CD4-positive, alpha-beta T cell treated with Interleukin-10 for 1 hour (primary cell): ENCODE results near the gene OR52I1.

Experiments
- DNase-seq: peaks from one replicate; pipeline ENCODE4 v3.0.0-alpha.2; 2020

OR52I1 gene

DNA sequence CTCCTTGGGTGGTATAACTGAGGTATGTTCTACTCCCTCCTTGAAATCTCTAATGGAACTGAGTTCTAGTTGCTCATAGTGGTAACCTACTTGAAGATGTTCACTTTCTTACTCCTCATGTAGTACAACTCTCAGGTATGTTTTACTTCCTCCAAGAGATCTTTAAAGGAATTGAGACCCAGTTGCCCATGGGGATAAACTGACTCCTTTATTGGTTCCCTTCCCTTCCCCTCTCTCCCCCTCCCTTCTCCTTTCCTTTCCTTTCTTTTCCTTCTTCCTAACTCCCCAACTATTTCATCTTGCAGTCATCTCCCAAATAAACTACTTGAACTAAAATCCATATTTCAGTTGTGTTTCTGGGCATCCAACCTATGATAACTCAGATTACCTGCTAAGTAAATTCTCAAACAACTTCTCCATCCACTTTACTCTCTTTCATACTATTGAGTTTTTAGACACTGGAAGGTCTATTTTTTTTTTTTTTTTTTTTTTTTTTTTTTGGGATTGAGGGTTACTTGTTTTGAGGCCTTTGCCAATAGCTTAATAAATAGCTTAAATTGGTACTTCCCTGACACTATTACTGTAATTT is 22.1 kb downstream of the OR52I1 start:
- DNase-seq: no peak

DNA sequence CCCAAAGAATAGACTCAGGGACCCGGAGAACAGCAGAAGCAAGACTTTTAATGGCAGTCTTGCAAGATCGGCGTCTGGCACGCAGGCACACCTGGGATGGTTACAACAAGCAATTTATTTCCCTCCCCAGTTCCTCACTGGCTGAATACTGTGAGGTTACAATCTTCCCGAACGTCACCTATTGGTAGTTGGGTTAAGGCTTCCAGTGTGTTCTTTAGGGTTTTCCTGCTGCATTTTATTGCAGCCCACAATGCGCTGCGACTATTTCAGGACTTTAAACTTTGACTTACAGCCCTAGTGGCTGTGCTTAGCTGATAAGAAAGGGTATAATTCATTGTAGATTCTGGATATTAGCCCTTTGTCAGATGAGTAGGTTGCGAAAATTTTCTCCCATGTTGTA is 25.7 kb downstream of the OR52I1 start:
- no peak for DNase-seq

DNA sequence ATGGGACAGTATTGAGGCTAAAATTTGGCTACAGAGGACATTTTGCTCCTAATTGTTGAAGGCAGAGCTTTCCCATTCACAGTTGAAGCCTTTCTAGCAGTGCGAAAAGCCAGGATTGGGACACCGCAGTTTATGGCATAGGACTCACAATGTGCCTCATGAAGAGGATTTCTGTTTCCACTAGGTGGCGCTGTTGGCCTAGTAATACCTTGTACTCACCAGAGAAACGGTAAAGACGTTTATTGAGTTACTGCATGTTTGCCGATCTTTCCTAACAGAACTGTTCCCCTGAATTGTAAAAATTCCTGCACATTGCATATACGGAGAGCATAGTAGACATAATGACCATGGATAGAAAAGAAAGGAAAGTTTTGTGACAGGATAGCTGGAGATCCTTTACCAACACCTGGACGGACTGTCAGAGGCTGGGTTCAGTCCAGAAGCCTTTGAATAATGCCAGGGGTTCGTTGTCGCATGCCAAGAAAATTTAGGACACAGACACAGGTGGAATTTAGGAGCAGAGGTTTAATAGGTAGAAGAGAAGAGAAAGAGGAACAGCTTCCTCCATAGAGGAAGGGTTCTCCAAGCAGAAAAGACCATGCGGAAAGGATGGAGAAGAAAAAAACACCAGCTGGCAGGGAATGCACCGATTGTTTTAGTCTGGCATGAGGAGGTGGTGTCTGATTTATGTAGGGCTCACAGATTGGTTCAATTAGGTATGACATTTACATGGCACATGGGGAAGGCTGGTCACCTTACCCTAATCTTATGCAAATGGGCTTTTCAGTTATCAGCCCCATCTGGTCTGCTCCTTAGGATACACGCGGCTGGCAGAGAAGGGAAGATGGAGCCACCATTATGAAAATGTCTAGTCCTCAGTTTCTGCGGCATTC is 32.6 kb downstream of the OR52I1 start:
- DNase-seq: peak; percentile 37

DNA sequence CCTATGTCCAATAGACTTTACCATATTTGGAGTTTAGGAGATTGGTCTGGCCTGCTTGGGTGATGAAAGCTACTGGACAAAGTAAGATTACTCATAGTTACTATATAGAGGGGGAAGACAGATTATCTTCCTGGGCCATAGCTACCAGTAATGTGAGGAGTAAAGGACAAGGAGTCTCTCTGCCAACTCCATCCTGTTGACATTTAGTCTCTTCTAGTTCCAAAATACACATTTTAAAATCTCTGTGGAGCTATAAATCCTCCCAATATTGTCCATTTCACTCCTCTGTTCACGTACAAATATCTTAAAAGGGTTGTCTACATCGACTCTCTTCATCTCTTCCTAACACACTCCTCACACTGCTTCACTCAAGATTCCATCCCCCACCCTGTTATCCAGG is 42.3 kb downstream of the OR52I1 start:
- no peak for DNase-seq

DNA sequence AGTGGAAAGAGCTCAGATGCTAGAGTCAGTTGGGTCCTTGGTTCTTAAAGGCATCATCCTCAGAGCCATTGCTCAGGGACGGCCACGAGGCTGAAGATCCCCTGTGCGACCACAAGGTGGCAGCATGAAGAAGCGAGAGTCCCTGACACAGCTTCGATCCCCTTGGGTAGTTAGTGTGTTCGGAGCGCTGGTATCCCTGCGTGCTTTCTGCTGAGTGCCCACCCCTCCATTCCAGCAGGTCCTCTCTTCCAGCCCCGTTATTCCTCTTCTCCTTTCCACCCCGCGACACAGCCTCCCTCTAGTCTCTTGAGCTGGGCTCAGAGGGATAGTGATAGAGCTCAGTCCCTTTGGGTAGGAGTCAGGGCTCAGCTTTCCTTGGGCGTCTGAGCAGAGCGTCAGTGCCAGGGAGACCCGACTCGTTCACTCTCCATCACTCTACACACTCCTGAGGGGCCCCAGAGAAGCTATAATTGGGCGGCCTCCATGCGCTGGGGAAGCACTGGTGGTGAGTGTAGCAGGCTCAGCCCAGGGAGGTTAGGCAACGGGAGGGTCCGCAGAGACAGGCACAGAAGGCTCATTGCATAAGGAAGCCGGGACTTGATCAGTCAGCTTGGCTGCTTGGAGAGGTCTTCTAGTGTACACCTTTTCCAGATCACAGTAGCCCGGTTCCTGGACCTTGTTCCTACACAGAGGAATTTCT is 43.3 kb downstream of the OR52I1 start, which contains the start of gene OR51D1:
Gene OR51D1 (plus strand): TSS at position 516 of the 700 bp plus-strand sequence. CDS start 2,314 bp downstream, outside the sequence.
- peak; percentile 66 for DNase-seq

DNA sequence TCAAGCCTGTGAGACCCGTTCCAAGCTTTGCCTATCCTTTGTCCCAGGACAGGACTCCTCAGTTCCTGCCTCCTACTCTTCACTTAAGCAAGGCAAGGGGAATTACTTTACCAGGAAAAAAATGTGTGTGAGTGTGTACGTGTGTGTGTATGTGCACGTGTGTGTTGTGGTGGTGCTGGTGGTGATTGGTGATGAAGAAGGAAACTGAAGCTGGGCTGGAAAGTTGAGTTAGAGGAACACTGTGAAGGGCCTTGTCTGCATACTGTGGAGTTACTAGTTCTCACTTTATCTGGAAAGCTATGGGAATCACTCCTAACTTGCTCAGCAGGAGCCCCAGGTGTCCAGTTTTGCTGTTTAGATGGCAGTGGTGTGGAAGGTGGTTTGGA is 43.8 kb downstream of the OR52I1 start:
- DNase-seq: no peak

DNA sequence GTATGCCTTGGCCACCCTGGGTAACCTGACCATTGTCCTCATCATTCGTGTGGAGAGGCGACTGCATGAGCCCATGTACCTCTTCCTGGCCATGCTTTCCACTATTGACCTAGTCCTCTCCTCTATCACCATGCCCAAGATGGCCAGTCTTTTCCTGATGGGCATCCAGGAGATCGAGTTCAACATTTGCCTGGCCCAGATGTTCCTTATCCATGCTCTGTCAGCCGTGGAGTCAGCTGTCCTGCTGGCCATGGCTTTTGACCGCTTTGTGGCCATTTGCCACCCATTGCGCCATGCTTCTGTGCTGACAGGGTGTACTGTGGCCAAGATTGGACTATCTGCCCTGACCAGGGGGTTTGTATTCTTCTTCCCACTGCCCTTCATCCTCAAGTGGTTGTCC is 46.1 kb downstream of the OR52I1 start:
- no peak for DNase-seq

DNA sequence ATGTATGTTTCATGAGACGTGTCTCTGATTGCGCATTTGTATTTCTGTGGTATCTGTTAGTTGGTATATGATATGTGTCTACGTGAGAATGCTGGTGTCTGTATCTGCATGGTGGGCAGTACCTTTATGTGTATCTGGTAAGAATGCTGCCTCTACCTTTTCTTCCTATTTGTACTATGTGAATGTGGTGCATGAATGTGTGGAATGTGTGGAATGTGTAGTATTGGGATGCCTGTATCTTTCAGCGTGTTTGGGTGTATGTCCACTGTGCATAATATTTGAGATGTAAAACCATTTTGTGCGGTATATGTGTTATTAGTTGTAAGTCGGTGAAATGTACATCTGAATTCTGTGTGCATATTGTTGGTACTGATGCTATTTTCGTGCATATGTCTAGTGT is 47.7 kb downstream of the OR52I1 start:
- DNase-seq: no peak

DNA sequence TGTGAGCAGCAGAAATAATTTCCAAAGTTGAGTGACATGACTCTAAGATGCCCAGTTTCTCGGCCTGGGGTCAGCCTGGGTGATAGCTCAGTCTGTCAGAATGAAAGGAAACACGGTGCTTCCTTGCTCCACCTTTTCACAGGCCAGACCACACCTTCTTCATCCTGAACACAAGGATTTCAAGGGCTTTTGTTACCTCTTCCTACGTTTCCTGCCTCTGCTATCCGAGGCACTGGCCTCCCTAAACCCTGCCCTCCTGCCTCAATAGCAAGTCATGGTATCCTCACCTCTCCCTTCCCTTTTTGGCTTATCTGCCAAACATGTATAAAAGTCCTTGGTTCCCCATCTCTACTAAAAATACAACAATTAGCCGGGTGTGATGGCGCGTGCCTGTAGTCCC is 48.2 kb downstream of the OR52I1 start:
- no peak for DNase-seq

DNA sequence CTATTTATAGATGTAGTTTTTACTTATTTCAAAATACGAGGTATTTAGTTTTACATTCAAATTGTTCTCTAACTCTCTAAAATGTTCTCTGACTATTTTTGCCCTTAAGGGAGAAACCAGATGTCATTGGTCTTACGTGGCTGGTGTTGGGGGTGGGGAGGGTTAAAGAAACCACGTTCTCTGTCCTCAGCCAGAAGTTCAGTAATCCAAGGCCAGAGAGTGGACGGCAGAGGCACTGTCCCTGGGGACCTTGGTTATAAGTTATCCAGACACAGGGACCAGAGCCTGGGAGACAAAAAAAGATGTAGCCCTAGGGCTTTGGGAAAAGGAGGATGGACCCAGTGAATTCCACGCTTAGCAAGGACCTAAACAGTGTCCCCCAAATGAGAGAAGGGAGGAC is 49.2 kb downstream of the OR52I1 start:
- no peak for DNase-seq

DNA sequence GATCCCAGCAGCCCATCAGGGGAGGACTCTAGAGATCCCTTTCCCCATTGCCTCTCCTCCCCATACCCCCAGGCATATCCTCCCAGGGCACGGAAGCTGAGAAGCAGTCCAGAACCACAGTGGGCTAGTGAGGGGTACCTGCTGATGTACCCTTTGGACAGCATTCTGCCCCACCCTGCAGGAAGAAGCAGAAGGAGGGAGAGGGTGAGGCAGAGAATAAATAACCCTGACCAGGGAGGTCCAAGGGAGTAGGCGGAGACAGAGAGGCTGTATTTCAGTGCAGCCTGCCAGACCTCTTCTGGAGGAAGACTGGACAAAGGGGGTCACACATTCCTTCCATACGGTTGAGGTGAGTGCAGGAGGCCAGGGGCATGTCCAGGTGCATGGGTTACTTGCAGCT is 49.8 kb downstream of the OR52I1 start, which contains the start of gene OR51E1:
Gene OR51E1 (plus strand): TSS at position 301 of the 400 bp plus-strand sequence. CDS start 8,545 bp downstream, outside the sequence.
- no peak for DNase-seq

DNA sequence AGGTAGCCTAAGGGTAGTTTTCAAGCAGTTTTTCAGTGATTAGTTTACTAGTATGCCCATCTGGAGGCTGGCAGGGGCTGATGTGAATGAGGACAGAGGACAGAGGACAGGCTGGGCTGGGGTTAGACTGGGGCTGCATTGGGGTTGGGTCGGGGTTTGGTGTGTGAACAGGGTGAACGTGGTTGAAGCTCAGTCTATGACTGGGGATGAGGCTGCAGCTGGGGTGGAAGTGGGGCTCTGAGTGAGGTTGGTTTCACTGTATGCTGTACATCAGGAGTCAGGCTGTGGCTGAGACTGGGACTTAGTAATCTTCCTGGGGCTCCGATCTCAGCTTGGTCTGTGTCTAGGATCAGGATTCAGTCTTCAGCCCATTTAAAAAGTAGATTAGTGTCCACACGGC is 50.4 kb downstream of the OR52I1 start:
- no peak for DNase-seq
